Measurements from ENCODE around the gene ATP9B. TPM values are rescaled to one million over a fixed set of nuclear protein-coding genes. Genes with fewer than 3 reads are reported as not detected.
A peak's percentile ranks its signal among the peaks of the same experiment; 100 is the strongest.

ATP9B gene
- total RNA-seq, 1 experiment from 2014 or later: 17.8 TPM

- TF ChIP-seq, protein P1, sequence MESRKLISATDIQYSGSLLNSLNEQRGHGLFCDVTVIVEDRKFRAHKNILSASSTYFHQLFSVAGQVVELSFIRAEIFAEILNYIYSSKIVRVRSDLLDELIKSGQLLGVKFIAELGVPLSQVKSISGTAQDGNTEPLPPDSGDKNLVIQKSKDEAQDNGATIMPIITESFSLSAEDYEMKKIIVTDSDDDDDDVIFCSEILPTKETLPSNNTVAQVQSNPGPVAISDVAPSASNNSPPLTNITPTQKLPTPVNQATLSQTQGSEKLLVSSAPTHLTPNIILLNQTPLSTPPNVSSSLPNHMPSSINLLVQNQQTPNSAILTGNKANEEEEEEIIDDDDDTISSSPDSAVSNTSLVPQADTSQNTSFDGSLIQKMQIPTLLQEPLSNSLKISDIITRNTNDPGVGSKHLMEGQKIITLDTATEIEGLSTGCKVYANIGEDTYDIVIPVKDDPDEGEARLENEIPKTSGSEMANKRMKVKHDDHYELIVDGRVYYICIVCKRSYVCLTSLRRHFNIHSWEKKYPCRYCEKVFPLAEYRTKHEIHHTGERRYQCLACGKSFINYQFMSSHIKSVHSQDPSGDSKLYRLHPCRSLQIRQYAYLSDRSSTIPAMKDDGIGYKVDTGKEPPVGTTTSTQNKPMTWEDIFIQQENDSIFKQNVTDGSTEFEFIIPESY (IDR thresholded peaks at IDR 0.05; ENCODE audit: extremely low read depth, insufficient replicate concordance, low read length): no peak
- TF ChIP-seq ZNF274 (IDR thresholded peaks at IDR 0.05; ENCODE audit: low read depth, low read length): no peak
- no peak for TF ChIP-seq RAD21 (IDR thresholded peaks at IDR 0.05; ENCODE audit: low read depth)
- TF ChIP-seq FOSL1 (IDR thresholded peaks at IDR 0.05; ENCODE audit: low read depth): no peak
- TF ChIP-seq SIN3A (IDR thresholded peaks at IDR 0.05; ENCODE audit: low read depth): no peak
- TF ChIP-seq ZFX (IDR thresholded peaks at IDR 0.05): no peak
- TF ChIP-seq EGR1 (IDR thresholded peaks at IDR 0.05; ENCODE audit: low read depth): no peak
- TF ChIP-seq CTCF (IDR thresholded peaks at IDR 0.05 in 2 of 3, conservative IDR thresholded peaks at IDR 0.05 in 1 of 3; ENCODE audit: borderline replicate concordance in 1 of 3, insufficient read depth in 1 of 3, low read depth in 2 of 3, low read length in 2 of 3): no peak
- TF ChIP-seq, protein P2, sequence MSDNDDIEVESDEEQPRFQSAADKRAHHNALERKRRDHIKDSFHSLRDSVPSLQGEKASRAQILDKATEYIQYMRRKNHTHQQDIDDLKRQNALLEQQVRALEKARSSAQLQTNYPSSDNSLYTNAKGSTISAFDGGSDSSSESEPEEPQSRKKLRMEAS (IDR thresholded peaks at IDR 0.05): no peak
- TF ChIP-seq YY1 (IDR thresholded peaks at IDR 0.05; ENCODE audit: extremely low read depth, insufficient replicate concordance, low read depth, low read length): no peak
Observed at GRCh38 chr18:79058007-79058406, 11.2 kb upstream of the ATP9B start (continued).

DNA sequence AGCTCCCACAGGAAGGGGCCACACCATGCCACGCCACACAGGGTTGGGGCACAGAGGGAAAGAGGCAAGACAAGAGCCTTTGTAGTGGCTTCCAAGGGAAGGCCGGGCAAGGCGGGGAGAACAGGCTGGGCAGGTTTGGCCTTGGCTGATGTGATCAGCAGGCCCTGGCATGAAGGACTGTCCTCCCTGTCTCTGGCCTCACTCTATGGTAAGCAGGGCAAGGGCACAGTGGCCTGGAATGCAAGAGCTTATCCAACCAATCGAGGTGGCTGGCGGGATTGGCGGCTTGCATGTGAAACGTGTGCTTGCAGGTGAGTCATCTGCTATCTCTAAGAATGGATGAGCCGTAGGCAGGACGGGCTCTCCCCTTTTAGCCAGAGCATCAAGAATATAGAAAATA, 6.4 kb upstream of the ATP9B start:
- Histone ChIP-seq H3K9me2 (ENCODE audit: insufficient read depth) (no peaks in the 10 kb centered on the region), H3K27ac (ENCODE audit: low read depth, low read length) (no peak overlapping the region), H4K20me1 (ENCODE audit: insufficient read depth) (no peaks in the 10 kb centered on the region), H3K4me1 (ENCODE audit: control insufficient read depth in 1 of 2, insufficient read depth in 2 of 2, low read length in 2 of 2) (peaks cover 6% of the 10 kb centered on the region in 2 experiments; a peak in 1 of 4 replicates), H3K36me3 (ENCODE audit: control insufficient read depth in 1 of 2, insufficient read depth in 2 of 2, low read length in 2 of 2) (no peaks in the 10 kb centered on the region), H3K9ac (ENCODE audit: low read length) (no peak overlapping the region), H3K9me3 (ENCODE audit: control insufficient read depth in 1 of 2, insufficient read depth in 1 of 2, low read depth in 1 of 2, low read length in 2 of 2) (peaks cover 0 to 8% of the 10 kb centered on the region in 2 experiments; a peak in 1 of 4 replicates), H3K4me3 (replicated peaks in 1 of 2; ENCODE audit: low read depth in 1 of 2, low read length in 2 of 2) (no peak overlapping the region), H2AFZ (ENCODE audit: low read depth, low read length, poor library complexity, severe bottlenecking) (no peak overlapping the region), H3K27me3 (ENCODE audit: insufficient read depth, low read length) (no peaks in the 10 kb centered on the region), H3K4me2 (ENCODE audit: low read length) (no peak overlapping the region), H3K79me2 (ENCODE audit: insufficient read depth, low read length) (no peaks in the 10 kb centered on the region)
- POLR2A ChIA-PET: no interaction called here
- no TSS peak for BruUV-seq (replicated peaks)
- DNase-seq (ENCODE audit: low read depth, low spot score) (no peak), ATAC-seq (peak; percentile 53)
- TF ChIP-seq, protein P2 (IDR thresholded peaks at IDR 0.05): peak; percentile 36; the same call in 1 of the 2 replicates
- TF ChIP-seq REST (IDR thresholded peaks at IDR 0.05; ENCODE audit: low read depth): no peak
- CTCF ChIA-PET: no interaction called here
- intact Hi-C loops (cut with micrococcal nuclease): no loop called here
- RAD21 ChIA-PET (ENCODE audit: low non-redundant PET in 1 of 2, low total read pairs in 2 of 2, uncharacterized antibody in 2 of 2, unreplicated experiment in 2 of 2): no interaction called here

Data from HCT116 (cell line).